DMS 273 treated with DMSO at 0.1 percent for 48 hours (cell line): ENCODE results near the gene BIN2.
"Not testable (repeated sequence)": the region's sequence is repeated elsewhere in the genome, so short reads cannot be mapped to it uniquely, and the experiment has no call there.

Experiments used
- DNase-seq: peaks from one replicate; lab custom pipeline; 2025; lab: John Stamatoyannopoulos, UW

The BIN2 gene

DNA sequence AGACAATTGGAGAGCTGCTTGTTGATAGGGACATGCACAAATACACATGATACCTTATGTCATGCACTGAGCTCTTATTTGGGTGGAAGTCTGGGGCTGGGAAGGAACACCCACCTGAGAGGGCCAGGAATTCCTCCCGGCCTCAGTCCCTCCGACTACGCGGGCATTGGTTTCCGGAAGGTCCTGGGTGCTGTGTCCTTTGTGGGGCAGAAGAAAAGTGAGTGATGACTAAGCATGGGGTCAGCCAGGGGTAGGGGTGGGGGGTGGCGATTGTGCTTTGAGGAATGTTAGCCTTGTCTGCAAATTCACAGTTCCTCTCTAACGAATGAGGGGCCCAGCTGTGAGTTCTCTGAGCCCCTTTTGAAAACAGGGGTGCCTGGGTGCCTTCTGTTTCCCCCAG, 21.7 kb upstream of the BIN2 start:
- no peak for DNase-seq

DNA sequence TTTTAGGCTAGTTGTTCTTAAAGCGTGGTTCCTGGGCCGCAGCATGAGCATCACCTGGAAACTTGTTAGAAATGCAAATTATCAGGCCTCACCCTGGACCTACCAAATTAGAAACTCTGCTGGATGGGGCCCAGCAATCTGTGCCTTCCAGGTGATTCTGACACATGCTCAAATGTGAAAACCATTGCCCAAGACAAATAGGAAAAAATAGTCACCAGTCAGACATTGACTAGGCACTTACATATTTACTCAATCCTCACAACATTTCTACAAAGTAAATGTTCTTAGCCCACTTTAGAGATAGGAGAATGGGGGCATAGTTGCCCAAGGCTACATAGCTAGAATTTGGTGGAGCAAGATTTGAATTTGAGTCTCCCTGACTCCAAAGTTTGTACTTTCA, 19.2 kb upstream of the BIN2 start:
- no peak for DNase-seq

DNA sequence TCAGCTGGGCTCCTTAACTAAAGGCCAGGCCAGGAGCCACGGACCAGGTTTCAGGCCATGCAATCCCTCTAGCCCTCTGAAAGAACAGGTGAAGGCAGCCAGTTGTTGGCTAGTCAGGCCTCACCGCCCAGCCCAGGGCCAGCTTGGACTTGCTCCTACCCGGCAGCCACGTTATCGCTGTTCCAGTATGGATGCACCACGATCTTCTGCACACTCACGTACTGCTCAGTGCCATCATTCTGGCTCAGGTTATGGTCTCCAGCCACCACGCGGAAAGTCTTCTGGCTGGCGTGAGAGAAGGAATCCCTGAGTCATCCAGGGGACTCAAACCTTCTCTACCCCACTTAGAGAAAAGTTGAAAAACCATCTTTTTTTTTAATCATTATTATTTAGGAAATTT, 18.4 kb upstream of the BIN2 start:
- DNase-seq = no peak

DNA sequence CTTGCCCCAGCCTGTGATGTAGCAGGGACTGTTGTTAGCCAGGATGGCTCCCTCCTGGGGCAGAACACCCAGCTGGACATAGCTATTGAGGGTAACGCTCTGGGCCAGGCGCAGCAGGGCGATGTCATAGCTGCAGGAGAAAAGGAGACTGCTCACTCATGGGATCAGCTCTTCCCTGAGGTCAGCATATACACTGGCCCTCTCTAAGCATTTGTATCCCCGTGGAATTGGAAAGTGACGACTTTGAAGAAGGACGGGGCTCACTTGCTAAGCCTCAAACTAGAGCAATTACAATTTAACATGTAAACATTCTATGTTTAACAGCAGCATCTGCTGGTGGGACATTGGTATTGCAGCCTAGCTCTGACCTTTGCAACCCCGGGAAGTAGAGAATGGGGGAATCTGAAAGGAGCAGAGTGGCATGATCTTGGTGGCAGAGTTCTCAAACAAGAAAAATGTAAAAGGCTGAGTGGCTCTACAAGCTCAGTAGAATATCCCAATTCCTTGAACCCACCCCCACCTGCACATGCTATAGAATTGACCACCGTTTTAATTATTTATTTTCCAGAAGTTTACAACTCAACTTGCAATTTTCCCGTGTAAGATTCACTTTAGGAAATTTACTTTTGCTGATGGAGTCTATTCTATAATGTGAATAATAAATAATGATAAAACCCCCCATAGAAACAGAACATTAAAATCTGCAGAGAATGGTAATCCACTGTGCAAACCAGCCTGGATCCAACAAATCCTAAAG, 17.5 kb upstream of the BIN2 start:
- no peak for DNase-seq

- no peak for DNase-seq
Measured at GRCh38 chr12:51339750-51340149, 15.8 kb upstream of the BIN2 start.

DNA sequence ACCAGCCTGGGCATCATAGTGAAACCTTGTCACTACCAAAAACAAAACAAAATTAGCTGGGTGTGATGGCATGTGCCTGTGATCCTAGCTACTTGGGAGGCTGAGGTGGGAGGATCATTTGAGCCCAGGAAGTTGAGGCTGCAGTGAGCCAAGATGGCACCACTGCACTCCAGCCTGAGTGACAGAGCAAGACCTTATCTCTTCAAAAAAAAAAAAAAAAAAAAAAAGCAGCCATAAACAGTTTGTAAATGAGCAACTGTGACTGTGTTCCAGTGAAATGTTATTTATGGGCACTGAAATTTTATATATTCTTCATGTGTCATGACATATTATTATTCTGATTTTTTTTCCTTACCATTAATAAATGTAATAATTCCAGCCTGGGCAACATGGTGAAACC, 13.4 kb upstream of the BIN2 start:
- not testable (repeated sequence) for DNase-seq

DNA sequence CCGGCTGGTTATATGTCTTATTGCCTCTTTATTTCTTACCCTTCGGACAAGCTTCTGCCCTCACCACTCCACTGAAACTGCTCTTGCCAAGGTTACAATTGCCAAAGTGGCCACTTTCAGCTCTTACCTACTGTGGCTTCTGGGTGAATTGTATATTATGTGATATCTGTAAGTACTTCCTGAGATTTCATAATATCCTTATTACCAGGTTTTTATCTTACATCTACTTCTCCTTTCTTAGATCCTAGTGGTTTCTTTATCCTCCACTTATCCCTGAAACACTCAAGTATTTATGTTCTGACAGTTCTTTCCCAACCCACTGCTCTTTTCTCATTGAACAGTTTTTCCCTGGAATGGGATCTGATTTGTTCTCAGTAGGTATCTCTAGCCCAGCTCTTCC, 12.0 kb upstream of the BIN2 start:
- no peak for DNase-seq

- DNase-seq = no peak
Measured at GRCh38 chr12:51334764-51335163, 10.8 kb upstream of the BIN2 start.

DNA sequence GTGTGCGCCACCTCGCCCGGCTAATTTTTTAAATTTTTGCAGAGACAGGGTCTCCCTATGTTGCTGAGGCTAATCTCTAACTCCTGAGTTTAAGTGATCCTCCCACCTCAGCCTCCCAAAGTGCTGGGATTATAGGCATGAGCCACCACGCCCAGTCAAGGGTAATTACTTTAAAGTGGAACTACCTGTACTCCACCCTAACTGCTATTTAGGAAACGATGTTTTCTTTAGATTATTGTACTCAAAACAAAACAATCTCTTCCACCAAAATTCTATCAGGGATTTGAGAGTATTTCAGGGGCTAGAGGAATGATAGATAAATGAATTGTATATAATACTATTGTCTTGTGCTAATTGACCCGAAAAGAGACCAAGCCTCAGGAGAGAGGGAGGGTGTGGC, 9.6 kb upstream of the BIN2 start:
- no peak for DNase-seq

DNA sequence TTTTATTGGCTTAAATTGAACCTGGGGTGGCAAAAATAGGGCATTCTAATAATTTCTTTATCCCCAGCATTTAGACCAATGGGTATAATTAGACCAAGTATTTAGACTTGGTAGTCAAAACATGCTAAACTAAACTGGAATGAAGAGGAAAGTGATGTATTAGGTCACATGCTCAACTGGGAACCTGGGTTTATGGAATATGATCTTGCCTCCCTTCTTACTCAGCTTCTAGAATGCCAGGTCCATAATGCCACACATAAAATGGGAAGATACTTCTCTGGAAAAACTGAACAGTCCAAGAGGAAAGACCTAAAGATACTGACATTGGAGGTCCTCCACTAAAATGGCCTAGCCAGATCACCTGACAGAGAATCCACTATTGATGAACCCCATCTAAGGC, 6.2 kb upstream of the BIN2 start:
- DNase-seq = no peak

GRCh38 chr12:51329742-51330141, 5.8 kb upstream of the BIN2 start:
- DNase-seq = no peak

- no peak for DNase-seq
Measured at GRCh38 chr12:51328587-51328986, 4.6 kb upstream of the BIN2 start.

- DNase-seq = no peak
Measured at GRCh38 chr12:51326698-51327439, 2.9 kb upstream of the BIN2 start.

GRCh38 chr12:51324953-51325352, 979 bp upstream of the BIN2 start:
- no peak for DNase-seq

GRCh38 chr12:51323317-51323960, 535 bp downstream of the BIN2 start:
- DNase-seq = no peak

- no peak for DNase-seq
Measured at GRCh38 chr12:51322452-51322851, 1.5 kb downstream of the BIN2 start.

GRCh38 chr12:51321882-51322281, 2.1 kb downstream of the BIN2 start:
- no peak for DNase-seq

- no peak for DNase-seq
Measured at GRCh38 chr12:51320695-51321320, 3.2 kb downstream of the BIN2 start.

DNA sequence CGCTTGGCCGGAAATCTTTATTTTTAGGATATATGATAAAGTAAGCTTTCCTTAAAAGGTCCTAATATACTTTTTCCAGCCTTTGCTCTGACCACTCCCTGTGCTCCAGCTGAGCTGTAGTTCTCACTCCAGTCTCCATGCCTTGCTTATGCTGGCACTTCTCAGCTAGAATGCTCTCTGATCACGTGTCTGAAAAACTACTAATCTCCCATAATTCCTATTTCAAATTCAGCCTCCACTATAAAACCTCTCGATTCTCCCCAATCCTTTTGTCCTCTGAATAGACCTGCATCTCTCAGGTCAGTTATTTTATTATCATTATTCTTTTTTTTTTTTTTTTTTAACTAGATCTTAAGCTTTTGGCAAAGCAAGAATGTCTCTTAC, 3.7 kb downstream of the BIN2 start:
- DNase-seq = no peak

DNA sequence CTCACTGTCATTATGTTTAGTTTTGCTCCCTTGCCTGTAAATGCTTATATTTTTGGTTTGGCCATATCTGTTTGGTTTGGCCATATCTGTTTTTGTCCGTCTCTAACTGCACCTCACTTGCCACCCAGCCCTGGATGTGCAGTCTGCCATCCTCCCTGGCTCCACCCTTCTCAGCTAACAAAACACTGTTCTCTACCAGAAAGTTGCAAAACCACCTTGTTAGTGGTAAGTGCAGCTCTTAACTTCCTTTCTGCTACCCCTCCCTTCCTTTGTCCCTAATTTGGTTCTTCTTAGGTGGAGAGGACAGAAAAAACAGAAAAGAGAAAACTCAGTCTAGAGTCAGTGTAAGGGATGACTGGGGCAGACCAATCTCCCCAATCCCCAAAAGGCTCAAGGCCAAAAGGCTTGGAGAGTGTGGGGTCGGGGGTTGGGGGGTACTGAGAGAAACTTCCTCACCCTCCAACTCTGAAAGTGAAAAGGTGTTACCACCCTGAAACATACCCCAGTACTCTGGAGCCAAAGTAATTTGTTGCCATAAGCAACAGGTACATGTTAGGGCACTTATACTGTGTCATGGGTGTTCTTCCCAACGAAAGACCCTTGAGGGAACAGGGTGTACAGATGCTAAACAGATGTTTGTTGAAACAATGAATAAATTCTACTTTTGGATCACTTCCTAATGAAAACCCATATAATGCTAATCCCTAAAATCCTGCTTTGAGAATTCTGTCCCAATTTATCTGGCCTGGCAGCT, 5.0 kb downstream of the BIN2 start:
- DNase-seq = no peak

GRCh38 chr12:51318057-51318806, 5.7 kb downstream of the BIN2 start:
- DNase-seq = not testable (repeated sequence)
